Mucosa of gallbladder (tissue), 1 donor: Measurements from ENCODE around the gene TUBB4B. TPM values are rescaled to one million over a fixed set of nuclear protein-coding genes. Genes with fewer than 3 reads are reported as not detected.

Experiments used
- DNase-seq: peaks from one replicate; pipeline ENCODE4 v3.0.0-alpha.2; 2020; ENCODE audit warnings: low spot score
- total RNA-seq: library from RNA; stranded (reverse); gene quantifications from one replicate; pipeline ENCODE4 v1.2.1, GENCODE V29; 2021
- donor health status: DM: no; HTN: no; CAD: no.

TUBB4B gene
- total RNA-seq, 1 donor from 2014 or later = 296 TPM

DNA sequence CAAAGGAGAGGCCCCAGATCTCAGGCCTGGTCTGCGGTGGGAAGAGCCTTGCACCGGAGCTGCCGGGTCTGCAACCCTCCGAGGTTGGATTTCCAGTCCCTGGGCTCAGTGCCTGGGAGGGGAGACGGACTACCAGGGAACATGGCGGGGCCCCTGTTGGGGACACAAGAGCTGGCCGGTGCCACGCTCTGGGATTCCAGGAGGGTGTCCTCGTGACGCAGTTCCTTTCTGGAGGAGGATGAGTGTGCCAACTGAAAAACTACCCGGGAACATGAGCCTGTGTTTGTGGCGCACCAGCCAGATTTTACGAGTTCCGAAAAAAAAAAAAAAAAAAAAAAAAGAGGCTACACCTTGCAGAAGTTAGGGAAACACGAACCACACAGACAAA, 52.0 kb downstream of the TUBB4B start:
- no peak for DNase-seq

Other genes starting within 250 kb of the TUBB4B start
- 51.2 TPM for gene PAXX, start 248.9 kb upstream of the TUBB4B start, total RNA-seq
- gene CLIC3, start 244.7 kb upstream of the TUBB4B start, total RNA-seq = 2.2 TPM
- gene ABCA2, start 213.1 kb upstream of the TUBB4B start, total RNA-seq = 298 TPM
- 0.26 TPM for gene FUT7, start 209.2 kb upstream of the TUBB4B start, total RNA-seq
- gene NPDC1, start 195.1 kb upstream of the TUBB4B start, total RNA-seq = 376 TPM
- gene ENTPD2, start 187.2 kb upstream of the TUBB4B start, total RNA-seq = 41.1 TPM
- 2.4 TPM for gene SAPCD2, start 170.7 kb upstream of the TUBB4B start, total RNA-seq
- gene UAP1L1, start 163.8 kb upstream of the TUBB4B start, total RNA-seq = 10.5 TPM
- gene MAN1B1, start 154.3 kb upstream of the TUBB4B start, total RNA-seq = 59.8 TPM
- 199 TPM for gene DPP7, start 126.6 kb upstream of the TUBB4B start, total RNA-seq
- gene GRIN1, start 102.1 kb upstream of the TUBB4B start, total RNA-seq = 0.83 TPM
- 0.43 TPM for gene LRRC26, start 71.2 kb upstream of the TUBB4B start, total RNA-seq
- not detected for gene TMEM210, start 69.2 kb upstream of the TUBB4B start, total RNA-seq
- 64.6 TPM for gene ANAPC2, start 52.7 kb upstream of the TUBB4B start, total RNA-seq
- 65.7 TPM for gene SSNA1, start 52.6 kb upstream of the TUBB4B start, total RNA-seq
- 74.4 TPM for gene TPRN, start 40.5 kb upstream of the TUBB4B start, total RNA-seq
- 37.6 TPM for gene TMEM203, start 35.6 kb upstream of the TUBB4B start, total RNA-seq
- gene NDOR1, start 35.6 kb upstream of the TUBB4B start, total RNA-seq = 29.5 TPM
- 16.8 TPM for gene RNF208, start 19.0 kb upstream of the TUBB4B start, total RNA-seq
- 0.78 TPM for gene CYSRT1, start 16.1 kb upstream of the TUBB4B start, total RNA-seq
- gene RNF224, start 13.8 kb upstream of the TUBB4B start, total RNA-seq = 0.95 TPM
- 0.49 TPM for gene SLC34A3, start 10.4 kb upstream of the TUBB4B start, total RNA-seq
- not detected for gene STPG3, start 10.0 kb downstream of the TUBB4B start, total RNA-seq
- gene NELFB, start 14.0 kb downstream of the TUBB4B start, total RNA-seq = 61.2 TPM
- gene TOR4A, start 36.4 kb downstream of the TUBB4B start, total RNA-seq = 61.6 TPM
- 124 TPM for gene NRARP, start 61.0 kb downstream of the TUBB4B start, total RNA-seq
- gene EXD3, start 181.9 kb downstream of the TUBB4B start, total RNA-seq = 47.6 TPM
- 36.7 TPM for gene NOXA1, start 182.1 kb downstream of the TUBB4B start, total RNA-seq
- gene ENTPD8, start 200.1 kb downstream of the TUBB4B start, total RNA-seq = 27.9 TPM
- gene NSMF, start 218.0 kb downstream of the TUBB4B start, total RNA-seq = 69.6 TPM